ENCODE measurements around the gene SPSB2. TPM values are rescaled to one million over a fixed set of nuclear protein-coding genes. Genes with fewer than 3 reads are reported as not detected.

Gene SPSB2
- total and polyA plus RNA-seq, 9 of the 15 experiments (the other 6 are each of a cell fraction or from before 2014, with no cell fraction given), result 0.10 to 10.6 (median 1.9) TPM

DNA sequence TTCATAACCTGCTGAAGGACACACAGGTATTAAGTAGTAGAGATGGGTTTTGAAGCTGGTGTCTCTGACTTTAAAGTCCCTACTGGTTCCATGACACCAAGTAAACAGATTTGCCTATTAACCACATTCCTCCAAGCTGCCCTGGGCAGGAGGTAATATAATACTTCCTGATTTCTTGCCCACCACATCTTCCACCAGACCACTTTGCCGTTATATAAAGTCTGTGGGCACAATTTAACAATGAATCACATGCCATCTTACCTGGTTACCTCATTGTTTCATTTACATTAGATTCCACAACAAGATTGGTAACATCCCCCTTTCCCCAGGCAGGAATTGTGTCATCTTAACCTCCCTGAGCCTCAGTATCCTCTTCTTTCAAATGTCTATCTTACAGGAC lies 30.6 kb upstream of the SPSB2 start:
- FAIRE-seq (no peak), ATAC-seq (no peak), DNase-seq (ENCODE audit: extremely low read depth in 1 of 4, low spot score in 3 of 4) (no peak)
- Histone ChIP-seq H3K4me1 (replicated peaks in 1 of 2; ENCODE audit: control insufficient read depth in 2 of 2, insufficient read depth in 2 of 2, low read length in 2 of 2) (peaks cover 13 to 25% of the 10 kb centered on the region in 2 experiments), H4K20me1 (replicated peaks; ENCODE audit: control insufficient read depth, insufficient read depth, low read length) (no peaks in the 10 kb centered on the region), H3K27ac (ENCODE audit: extremely low read depth, low read depth, low read length) (0 out of 3 replicates have a peak overlapping the region, but pooled peaks have one; percentile 83), H2AFZ (ENCODE audit: low read depth, low read length) (peak overlapping the region; percentile 98), H3K27me3 (ENCODE audit: control insufficient read depth in 2 of 2, insufficient read depth in 2 of 2, low read length in 2 of 2) (no peaks in the 10 kb centered on the region), H3K4me2 (ENCODE audit: insufficient read depth, low read length) (peak overlapping the region; percentile 96; the same call in 1 of the 2 replicates), H3K79me2 (ENCODE audit: control insufficient read depth, insufficient read depth, low read length) (no peaks in the 10 kb centered on the region), H3K36me3 (ENCODE audit: control insufficient read depth, insufficient read depth, low read length) (no peaks in the 10 kb centered on the region), H3K9ac (ENCODE audit: insufficient read depth in 1 of 2, low read depth in 2 of 2, low read length in 2 of 2) (peak overlapping the region in 1 of 2 experiments; percentile 79; a peak in 1 of 4 replicates), H3K9me1 (ENCODE audit: control insufficient read depth, insufficient read depth, low read length) (no peaks in the 10 kb centered on the region), H3K9me3 (replicated peaks; ENCODE audit: control insufficient read depth, insufficient read depth, low read depth, low read length) (no peaks in the 10 kb centered on the region; the same call in 1 of the 2 replicates), H3K4me3 (no peak overlapping the region)
- TF ChIP-seq HMG20A (CRISPR knock-in tag; conservative IDR thresholded peaks at IDR 0.05) (no peak), ZNF764 (CRISPR knock-in tag; IDR thresholded peaks at IDR 0.05; ENCODE audit: low read depth) (no peak), ZBTB17 (CRISPR knock-in tag; IDR thresholded peaks at IDR 0.05) (no peak), LARP7 (IDR thresholded peaks at IDR 0.05) (no peak), KAT7 (CRISPR knock-in tag; IDR thresholded peaks at IDR 0.05; ENCODE audit: borderline replicate concordance) (no peak), CHD4 (IDR thresholded peaks at IDR 0.05; ENCODE audit: insufficient read depth, insufficient replicate concordance, low read depth, low read length, poor library complexity, severe bottlenecking) (no peak), KAT8 (IDR thresholded peaks at IDR 0.05; ENCODE audit: low read depth) (no peak), ZKSCAN8 (CRISPR knock-in tag; IDR thresholded peaks at IDR 0.05) (no peak), KLF16 (IDR thresholded peaks at IDR 0.05) (no peak), GATA2 (CRISPR knock-in tag; IDR thresholded peaks at IDR 0.05) (no peak), TEAD2 (tag; IDR thresholded peaks at IDR 0.05) (no peak), XRCC4 (IDR thresholded peaks at IDR 0.05; ENCODE audit: extremely low read depth, insufficient read depth, insufficient read length) (no peak)
- TF ChIP-seq, protein P1, sequence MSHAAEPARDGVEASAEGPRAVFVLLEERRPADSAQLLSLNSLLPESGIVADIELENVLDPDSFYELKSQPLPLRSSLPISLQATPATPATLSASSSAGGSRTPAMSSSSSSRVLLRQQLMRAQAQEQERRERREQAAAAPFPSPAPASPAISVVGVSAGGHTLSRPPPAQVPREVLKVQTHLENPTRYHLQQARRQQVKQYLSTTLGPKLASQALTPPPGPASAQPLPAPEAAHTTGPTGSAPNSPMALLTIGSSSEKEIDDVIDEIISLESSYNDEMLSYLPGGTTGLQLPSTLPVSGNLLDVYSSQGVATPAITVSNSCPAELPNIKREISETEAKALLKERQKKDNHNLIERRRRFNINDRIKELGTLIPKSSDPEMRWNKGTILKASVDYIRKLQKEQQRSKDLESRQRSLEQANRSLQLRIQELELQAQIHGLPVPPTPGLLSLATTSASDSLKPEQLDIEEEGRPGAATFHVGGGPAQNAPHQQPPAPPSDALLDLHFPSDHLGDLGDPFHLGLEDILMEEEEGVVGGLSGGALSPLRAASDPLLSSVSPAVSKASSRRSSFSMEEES (CRISPR knock-in tag; IDR thresholded peaks at IDR 0.05), result no peak
- TF ChIP-seq, protein P2, sequence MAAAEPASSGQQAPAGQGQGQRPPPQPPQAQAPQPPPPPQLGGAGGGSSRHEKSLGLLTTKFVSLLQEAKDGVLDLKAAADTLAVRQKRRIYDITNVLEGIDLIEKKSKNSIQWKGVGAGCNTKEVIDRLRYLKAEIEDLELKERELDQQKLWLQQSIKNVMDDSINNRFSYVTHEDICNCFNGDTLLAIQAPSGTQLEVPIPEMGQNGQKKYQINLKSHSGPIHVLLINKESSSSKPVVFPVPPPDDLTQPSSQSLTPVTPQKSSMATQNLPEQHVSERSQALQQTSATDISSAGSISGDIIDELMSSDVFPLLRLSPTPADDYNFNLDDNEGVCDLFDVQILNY (CRISPR knock-in tag; IDR thresholded peaks at IDR 0.05), result no peak
- WGBS (ENCODE audit: insufficient coverage, low coverage, missing lambda C conversion rate), result 83% methylated on average over 1 of the region's 1 CpG
- ChIA-PET POLR2A (interaction anchor here (0.5 to 1.3 kb wide), 2 partner anchors 41 kb away, joined by 3 read pairs; no protein-coding TSS in a partner anchor), CTCF (ENCODE audit: low intra/inter-chr PET ratio) (no interaction called here)
- intact Hi-C loops (cut with micrococcal nuclease) (no loop called here), in situ Hi-C loops (cut with MboI) (no loop called here)
- BruUV-seq (replicated peaks), result no TSS peak

Measured in K562 (cell line).